8988T (cell line): ENCODE measurements around the gene KIF2C.
"Not testable (repeated sequence)": the region's sequence is repeated elsewhere in the genome, so short reads cannot be mapped to it uniquely, and the experiment has no call there.

ENCODE experiments used
- DNase-seq: peaks from one replicate; pipeline ENCODE4 v3.0.0; 2011

The KIF2C gene

GRCh38 chr1:44776730-44777068, 37.1 kb downstream of the KIF2C start:
- no peak for DNase-seq

- no peak for DNase-seq
These were observed 37.9 kb downstream of the KIF2C start for GRCh38 chr1:44777547-44777946.

GRCh38 chr1:44777969-44778635, 38.5 kb downstream of the KIF2C start:
- no peak for DNase-seq

GRCh38 chr1:44778705-44779576, 39.3 kb downstream of the KIF2C start:
- no peak for DNase-seq

- DNase-seq: no peak
These were observed 41.0 kb downstream of the KIF2C start for GRCh38 chr1:44780583-44781121.

- no peak for DNase-seq
These were observed 44.1 kb downstream of the KIF2C start for GRCh38 chr1:44783697-44784093.

GRCh38 chr1:44784094-44785028, 44.7 kb downstream of the KIF2C start:
- DNase-seq: no peak

GRCh38 chr1:44785029-44785380, 45.4 kb downstream of the KIF2C start:
- DNase-seq: no peak

GRCh38 chr1:44785501-44786137, 46.0 kb downstream of the KIF2C start:
- DNase-seq: no peak

GRCh38 chr1:44786138-44786840, 46.7 kb downstream of the KIF2C start:
- peak; percentile 76 for DNase-seq

- DNase-seq: no peak
These were observed 47.3 kb downstream of the KIF2C start for GRCh38 chr1:44786841-44787426.

- no peak for DNase-seq
These were observed 47.9 kb downstream of the KIF2C start for GRCh38 chr1:44787506-44787905.

- no peak for DNase-seq
These were observed 48.7 kb downstream of the KIF2C start, which contains the start of gene BEST4 for GRCh38 chr1:44788120-44788860. BEST4 (minus strand) TSS chr1:44788170; CDS start chr1:44787705, 465 bp downstream.

GRCh38 chr1:44790968-44791801, 51.5 kb downstream of the KIF2C start:
- DNase-seq: no peak

GRCh38 chr1:44792736-44793502, 53.3 kb downstream of the KIF2C start:
- no peak for DNase-seq

GRCh38 chr1:44797886-44798285, 58.2 kb downstream of the KIF2C start:
- not testable (repeated sequence) for DNase-seq

GRCh38 chr1:44798481-44799365, 59.1 kb downstream of the KIF2C start:
- DNase-seq: no peak
